Ovary (tissue), 3 donors: ENCODE results near the gene TSPO.

ENCODE experiments used
- CTCF ChIP-seq, 3 donors: fragments of 450-650 bp in 2 of 3; fragments of 200-600 bp in 1 of 3; IDR thresholded peaks; one replicate each; pipeline versions ENCODE4 v1.5.1 to v1.8.0; 2016 to 2022; ENCODE audit warnings: antibody characterized with exemption in 3 of 3, mild to moderate bottlenecking in 1 of 3
- POLR2A ChIP-seq: fragments of 450-650 bp; IDR thresholded peaks from one replicate; pipeline ENCODE4 v1.6.1; 2017; ENCODE audit warnings: antibody characterized with exemption, mild to moderate bottlenecking, moderate library complexity
- donor health status: DM: no; HTN: no; CAD: no.

GRCh38 chr22:43170131-43170480 lies 18.7 kb downstream of the TSPO start:
- no peak for TF ChIP-seq CTCF (IDR thresholded peaks at IDR 0.05)
- no peak for TF ChIP-seq POLR2A
